Right ventricle myocardium superior (tissue), 1 donor: ENCODE data around the gene DEGS2. TPM values are rescaled to one million over a fixed set of nuclear protein-coding genes. Genes with fewer than 3 reads are reported as not detected.
"Not testable (repeated sequence)": the region's sequence is repeated elsewhere in the genome, so short reads cannot be mapped to it uniquely, and the experiment has no call there.

Experiments
- ATAC-seq: fragments of 200-7000 bp; cut with Tn5 transposase; one replicate; pipeline ENCODE4 v1.9.1; 2020; ENCODE audit warnings: mild to moderate bottlenecking; ENCODE audit not compliant: poor library complexity
- DNase-seq: peaks from one replicate; pipeline ENCODE4 v3.0.0-alpha.2; 2020
- intact Hi-C: fragments of 100-400 bp; cut with DNase I; formaldehyde crosslinking; loops from one replicate; pipeline ENCODE4 v1.11.2; 2022
- long read RNA-seq: library from polyadenylated mRNA; unstranded; transcript quantifications from one replicate; pipeline ENCODE4 v2.0.0, GENCODE V29; 2021
- total RNA-seq: library from RNA; stranded (reverse); fragmentation: NEBNext Ultra II Directional; extraction: Animal tissue kit (Norgen Biotek cat#: 25700); gene quantifications from one replicate; pipeline ENCODE4 v1.2.1, GENCODE V29; 2021
- donor health status: DM: no; HTN: yes; CAD: no; lungs with severe emphysema.

DEGS2 gene
- not detected for total RNA-seq
- long read RNA-seq, partial matches to known transcripts = 0 of 1 reads
- long read RNA-seq, other reads (novel, unspliced or antisense) = 1 of 1 reads

GRCh38 chr14:100159094-100159864 is at the start of gene DEGS2:
DEGS2 (minus strand) TSS chr14:100159645; CDS start chr14:100159587, 58 bp downstream.
- peak; percentile 50 for ATAC-seq
- DNase-seq = no peak
- intact Hi-C loops = no loop called here

GRCh38 chr14:100208136-100208535 is 48.7 kb upstream of the DEGS2 start:
- DNase-seq, intact Hi-C loops, ATAC-seq: not testable (repeated sequence)

DNA sequence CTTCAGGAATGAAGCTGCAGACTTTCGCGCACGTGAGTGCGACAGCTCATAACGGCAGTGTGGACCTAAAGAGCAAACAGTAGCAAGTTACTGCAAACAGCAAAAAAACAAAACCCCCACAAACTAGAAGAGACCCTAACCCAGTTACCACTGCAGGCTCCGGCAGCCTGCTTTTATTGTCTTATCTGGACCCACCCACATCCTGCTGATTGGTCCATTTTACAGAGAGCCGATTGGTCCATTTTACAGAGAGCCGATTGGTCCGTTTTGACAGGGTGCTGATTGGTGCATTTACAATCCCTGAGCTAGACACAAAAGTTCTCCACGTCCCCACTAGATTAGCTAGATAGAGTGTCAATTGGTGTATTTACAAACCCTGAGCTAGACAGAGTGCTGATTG is 48.1 kb upstream of the DEGS2 start:
- intact Hi-C loops, DNase-seq, ATAC-seq: not testable (repeated sequence)

DNA sequence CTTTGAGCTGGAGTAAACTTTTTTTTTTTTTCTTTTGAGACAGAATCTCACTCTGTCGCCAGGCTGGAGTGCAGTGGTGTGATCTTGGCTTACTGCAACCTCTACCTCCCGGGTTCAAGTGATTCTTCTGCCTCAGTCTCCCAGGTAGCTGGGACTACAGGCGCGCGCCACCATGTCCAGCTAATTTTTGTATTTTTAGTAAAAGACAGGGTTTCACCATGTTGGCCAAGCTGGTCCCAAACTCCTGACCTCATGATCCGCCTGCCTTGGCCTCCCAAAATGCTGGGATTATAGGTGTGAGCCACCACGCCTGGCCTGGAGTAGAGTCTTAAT is 45.4 kb upstream of the DEGS2 start:
- DNase-seq, intact Hi-C loops, ATAC-seq: not testable (repeated sequence)

DNA sequence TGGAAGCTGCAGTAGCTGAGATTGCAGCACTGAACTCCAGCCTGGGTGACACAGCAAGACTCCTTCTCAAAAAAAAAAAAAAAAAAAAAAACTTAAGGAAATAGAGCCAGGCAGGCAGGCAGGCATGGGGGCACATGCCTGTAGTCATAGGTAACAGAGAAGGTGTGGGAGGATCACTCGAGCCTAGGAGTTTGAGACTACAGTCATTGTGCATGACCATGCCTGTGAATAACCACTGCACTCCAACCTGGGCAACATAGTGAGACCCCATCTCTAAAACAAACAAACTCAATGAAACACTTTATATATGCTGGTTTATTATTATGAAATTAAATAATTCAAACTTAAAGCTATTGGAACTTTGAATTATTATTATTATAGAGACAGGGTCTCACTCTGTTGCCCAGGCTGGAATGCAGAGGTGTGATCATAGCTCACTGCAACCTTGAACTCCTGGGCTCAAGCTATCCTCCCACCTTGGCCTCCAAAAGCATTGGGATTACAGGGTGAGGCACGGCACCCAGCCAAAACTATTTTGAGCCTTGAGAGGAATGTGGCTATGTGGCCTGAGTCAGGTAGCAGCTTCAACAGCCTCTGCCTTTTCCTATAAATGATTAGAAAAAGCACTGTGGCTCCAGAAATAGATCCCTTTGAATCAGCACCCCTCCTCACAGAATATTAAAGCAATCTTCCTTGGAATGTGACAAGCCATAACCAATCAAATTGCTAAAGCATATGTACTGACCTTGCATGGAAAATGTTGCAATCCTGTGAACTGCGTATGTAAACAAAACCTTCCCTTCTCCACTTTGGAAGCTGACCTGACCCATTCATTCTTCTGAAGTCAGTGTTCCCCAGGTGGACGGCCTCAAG is 44.8 kb upstream of the DEGS2 start:
- intact Hi-C loops = no loop called here
- ATAC-seq (peak; percentile 57), DNase-seq (no peak)

DNA sequence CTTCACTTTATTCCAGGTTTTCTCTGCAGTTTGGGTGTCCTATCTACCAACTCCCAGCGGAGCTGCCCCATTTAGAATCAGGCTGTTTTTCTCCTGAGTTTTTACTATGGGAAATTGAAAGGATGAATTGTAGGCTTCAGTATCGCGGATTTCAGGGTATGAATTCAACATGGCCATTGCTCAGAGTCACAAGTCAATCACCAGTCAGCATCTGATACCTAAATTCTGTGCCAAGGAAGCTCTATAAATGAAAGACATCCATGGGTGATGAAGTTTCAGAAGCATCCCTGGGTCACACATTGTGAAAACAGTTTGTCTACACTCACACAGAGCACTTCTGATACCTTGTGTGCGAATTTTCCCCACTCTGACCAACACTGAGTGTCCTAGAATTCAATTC is 43.7 kb upstream of the DEGS2 start:
- no peak for DNase-seq
- ATAC-seq = no peak
- intact Hi-C loops = no loop called here

DNA sequence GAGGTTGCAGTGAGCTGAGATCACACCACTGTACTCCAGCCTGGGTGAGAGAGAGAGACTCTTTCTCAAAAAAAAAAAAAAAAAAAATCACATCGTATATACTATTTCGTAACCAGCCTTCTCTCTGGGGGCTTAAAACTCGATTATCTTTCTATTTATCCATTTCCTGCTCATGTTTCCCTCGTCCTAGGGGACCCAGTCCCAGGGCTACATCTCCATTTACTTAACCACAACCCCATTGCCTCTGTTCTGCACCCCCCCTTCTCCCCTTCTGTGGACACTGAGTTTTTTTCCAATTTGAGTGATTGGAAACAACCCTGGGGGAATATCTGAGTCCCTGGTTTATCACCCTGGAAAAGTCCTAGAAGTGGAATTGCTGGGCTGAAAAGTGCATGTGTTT is 43.3 kb upstream of the DEGS2 start:
- no peak for ATAC-seq
- intact Hi-C loops = no loop called here

GRCh38 chr14:100201701-100202100 is 42.3 kb upstream of the DEGS2 start:
- ATAC-seq = no peak
- intact Hi-C loops = no loop called here
- no peak for DNase-seq

More for the DNA sequence above, 43.3 kb upstream of the DEGS2 start:
- DNase-seq = no peak

- ATAC-seq (no peak), DNase-seq (no peak)
- intact Hi-C loops = no loop called here
These were observed 40.9 kb upstream of the DEGS2 start for GRCh38 chr14:100200311-100200710.

GRCh38 chr14:100199240-100199860 is 39.9 kb upstream of the DEGS2 start:
- intact Hi-C loops = no loop called here
- DNase-seq (no peak), ATAC-seq (no peak)

GRCh38 chr14:100193417-100194357 is 34.2 kb upstream of the DEGS2 start:
- DNase-seq (no peak), ATAC-seq (no peak)
- intact Hi-C loops = loop anchor here (5.0 kb wide), 2 partner anchors 86 to 211 kb away; no protein-coding TSS in a partner anchor

DNA sequence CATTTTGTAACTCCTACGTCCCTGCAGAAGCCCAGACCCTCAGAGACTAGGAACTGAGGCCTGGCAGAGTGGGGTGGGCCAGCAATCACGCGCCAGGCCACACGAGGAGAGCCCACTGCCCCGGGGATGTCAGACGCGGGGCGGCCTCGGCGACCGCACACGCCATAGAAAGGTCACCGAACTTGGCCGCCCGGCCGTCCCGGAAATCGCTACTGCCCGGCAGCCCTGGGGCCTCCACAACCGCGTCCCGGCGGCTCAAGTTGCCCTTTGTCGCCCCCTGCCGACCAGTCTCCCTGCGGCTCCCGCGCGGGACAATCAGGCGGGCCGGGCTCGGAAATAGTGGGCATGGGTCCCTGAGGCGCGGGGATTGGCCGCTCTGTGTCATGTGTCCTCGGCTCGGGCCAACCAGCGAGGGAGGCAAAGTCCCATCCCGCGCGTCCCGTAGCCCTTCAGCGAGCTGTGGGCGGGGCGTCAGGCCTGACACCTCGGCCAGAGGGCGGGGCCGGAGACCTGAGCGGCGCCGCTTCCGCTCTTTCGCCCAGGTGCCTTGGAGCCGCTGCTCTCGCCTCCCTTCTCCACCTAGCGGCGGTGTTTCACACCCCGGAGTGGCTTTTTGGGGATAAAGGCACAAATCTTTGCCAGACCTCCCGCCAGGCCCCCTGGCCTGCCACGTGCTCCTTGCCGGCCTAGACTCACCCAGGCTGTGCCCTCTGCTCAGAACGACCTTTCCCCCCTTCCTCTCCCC is 33.4 kb upstream of the DEGS2 start:
- intact Hi-C loops = loop anchor here (5.0 kb wide), 2 partner anchors 86 to 211 kb away; no protein-coding TSS in a partner anchor
- ATAC-seq (peak; percentile 99), DNase-seq (peak; percentile 100)

DNA sequence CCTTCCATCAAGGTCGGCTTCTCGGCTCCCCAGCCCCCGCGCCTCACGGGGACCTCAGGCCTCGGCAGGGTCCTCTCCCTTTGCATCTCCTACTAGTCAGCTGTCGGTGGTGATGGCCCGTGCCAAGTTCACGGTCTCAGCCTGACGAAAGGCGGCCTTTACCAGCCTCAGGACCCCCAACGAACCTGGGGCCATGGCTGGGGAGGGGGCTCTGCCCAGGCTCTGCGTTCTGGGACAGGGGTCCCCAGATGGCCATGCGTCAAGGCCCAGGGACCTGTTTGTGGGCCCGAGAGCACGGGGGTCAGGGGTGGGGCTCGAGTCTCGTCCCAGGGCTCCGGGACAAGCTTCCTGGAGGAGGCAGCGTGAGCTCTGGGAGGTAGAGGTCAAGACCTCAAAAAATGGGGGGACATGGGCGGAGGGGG is 32.8 kb upstream of the DEGS2 start:
- intact Hi-C loops = loop anchor here (5.0 kb wide), 2 partner anchors 85 to 210 kb away; no protein-coding TSS in a partner anchor
- DNase-seq = peak; percentile 63
- peak; percentile 1 for ATAC-seq

DNA sequence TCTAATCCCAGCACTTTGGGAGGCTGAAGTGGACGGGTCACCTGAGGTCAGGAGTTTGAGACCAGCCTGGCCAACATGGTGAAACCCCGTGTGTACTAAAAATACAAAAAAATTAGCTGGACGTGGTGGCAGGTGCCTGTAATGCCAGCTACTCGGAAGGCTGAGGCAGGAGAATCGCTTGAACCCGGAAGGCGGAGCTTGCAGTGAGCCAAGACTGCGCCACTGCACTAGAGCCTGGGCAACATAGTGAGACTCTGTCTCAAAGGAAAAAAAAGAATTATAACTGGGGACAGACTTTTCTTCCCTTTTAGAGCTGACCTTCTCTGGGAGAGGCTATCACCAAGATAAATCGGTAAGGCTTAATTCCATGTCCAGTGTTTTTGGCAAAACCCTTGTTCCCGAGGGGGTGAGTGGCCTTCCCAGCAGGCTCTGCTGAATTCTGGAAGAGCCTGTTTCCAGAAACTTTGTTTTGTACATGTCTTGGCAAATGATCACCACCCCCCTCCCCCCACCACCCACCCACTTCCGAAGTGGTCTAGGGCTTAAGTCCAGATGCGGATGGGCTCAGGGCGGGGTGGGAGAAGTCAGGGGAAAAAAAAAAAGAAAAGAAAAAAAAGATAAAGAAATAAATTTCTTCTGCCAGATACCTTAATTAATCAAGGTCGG is 32.3 kb upstream of the DEGS2 start:
- ATAC-seq (no peak), DNase-seq (no peak)
- intact Hi-C loops = loop anchor here (5.0 kb wide), 2 partner anchors 84 to 209 kb away; no protein-coding TSS in a partner anchor

- intact Hi-C loops = loop anchor here (5.0 kb wide), 2 partner anchors 83 to 208 kb away; no protein-coding TSS in a partner anchor
- DNase-seq (no peak), ATAC-seq (no peak)
These were observed 30.7 kb upstream of the DEGS2 start for GRCh38 chr14:100190126-100190525.

- intact Hi-C loops = no loop called here
- ATAC-seq = no peak
- no peak for DNase-seq
These were observed 29.1 kb upstream of the DEGS2 start for GRCh38 chr14:100188392-100189030.
